Measurements from ENCODE around the gene MCC.

Gene MCC

DNA sequence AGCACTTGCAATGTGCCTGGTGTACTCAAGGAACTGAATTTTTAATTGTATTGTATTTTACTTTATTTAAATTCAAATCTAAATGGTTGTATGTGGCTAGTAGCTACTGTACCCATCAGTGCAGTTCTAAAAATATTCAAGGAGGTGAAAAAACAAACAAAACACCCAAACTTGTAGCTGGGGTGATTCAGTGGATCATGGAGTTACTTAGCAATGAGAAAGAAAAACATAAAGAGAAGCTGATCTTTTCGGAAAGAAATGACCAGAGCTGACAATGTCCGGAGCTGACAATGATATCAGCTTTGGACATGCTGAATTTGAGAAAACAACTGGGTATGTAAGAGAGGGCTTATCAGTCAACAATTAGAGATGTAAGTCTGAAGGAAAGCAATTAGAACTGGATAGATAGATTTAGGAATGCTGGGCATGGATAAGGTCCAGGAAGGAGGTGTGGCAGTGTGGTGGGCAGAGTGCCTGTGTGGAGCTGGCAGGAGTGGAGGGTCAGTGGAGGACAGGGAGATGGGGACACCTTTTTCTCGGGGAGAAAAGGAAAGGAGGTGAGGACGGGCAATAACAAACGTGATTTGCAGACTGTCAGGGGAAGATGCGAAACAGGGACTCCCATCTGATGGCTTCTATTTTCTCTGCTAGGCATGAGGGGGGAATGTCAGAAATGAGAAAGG, 398.5 kb downstream of the MCC start:
- TF ChIP-seq SIN3A (IDR thresholded peaks at IDR 0.05; ENCODE audit: borderline replicate concordance, insufficient read depth, low read length) (no peak), POLR2AphosphoS5 (IDR thresholded peaks at IDR 0.05; ENCODE audit: low read depth, low read length) (no peak), REST (IDR thresholded peaks at IDR 0.05; ENCODE audit: insufficient read depth in 1 of 2, low read depth in 2 of 2, low read length in 2 of 2) (no peak), TAF1 (IDR thresholded peaks at IDR 0.05; ENCODE audit: borderline replicate concordance, insufficient read depth, low read length) (no peak), FOXP2 (optimal IDR thresholded peaks at IDR 0.05; ENCODE audit: borderline replicate concordance, extremely low read depth, extremely low read length, insufficient read depth) (no peak)

- TF ChIP-seq SIN3A (IDR thresholded peaks at IDR 0.05; ENCODE audit: borderline replicate concordance, insufficient read depth, low read length) (no peak), FOXP2 (optimal IDR thresholded peaks at IDR 0.05; ENCODE audit: borderline replicate concordance, extremely low read depth, extremely low read length, insufficient read depth) (no peak), TAF1 (IDR thresholded peaks at IDR 0.05; ENCODE audit: borderline replicate concordance, insufficient read depth, low read length) (no peak)
Measured at GRCh38 chr5:113087976-113088514, 400.2 kb downstream of the MCC start.

DNA sequence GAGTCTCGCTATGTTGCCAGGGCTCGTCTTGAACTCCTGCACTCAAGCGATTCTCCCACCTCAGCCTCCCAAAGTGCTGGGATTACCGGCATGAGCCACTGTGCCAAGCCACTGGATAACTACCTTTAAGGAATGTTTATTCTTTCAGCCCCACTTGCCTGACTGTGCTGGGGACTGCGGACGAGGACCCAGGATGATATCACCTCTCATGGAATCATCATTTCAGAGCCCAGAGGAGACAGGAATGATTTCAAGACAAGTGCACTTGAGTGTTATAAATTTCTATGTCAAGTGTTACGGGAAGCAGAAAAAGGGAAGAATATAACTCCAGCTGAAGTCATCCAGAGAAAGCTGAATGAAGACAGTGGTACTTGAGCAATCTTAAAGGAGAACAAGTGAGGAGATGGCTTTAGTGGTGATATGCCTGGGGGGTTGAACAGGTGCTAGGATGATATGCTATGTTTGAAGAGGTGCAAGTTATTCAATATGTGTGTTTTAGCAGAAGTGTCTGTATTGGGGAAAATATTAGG, 402.3 kb downstream of the MCC start:
- TF ChIP-seq REST (IDR thresholded peaks at IDR 0.05; ENCODE audit: insufficient read depth in 1 of 2, low read depth in 2 of 2, low read length in 2 of 2): no peak
- no peak for TF ChIP-seq POLR2AphosphoS5 (IDR thresholded peaks at IDR 0.05; ENCODE audit: low read depth, low read length)
- no peak for TF ChIP-seq SIN3A (IDR thresholded peaks at IDR 0.05; ENCODE audit: borderline replicate concordance, insufficient read depth, low read length)
- TF ChIP-seq FOXP2 (optimal IDR thresholded peaks at IDR 0.05; ENCODE audit: borderline replicate concordance, extremely low read depth, extremely low read length, insufficient read depth): no peak
- TF ChIP-seq TAF1 (IDR thresholded peaks at IDR 0.05; ENCODE audit: borderline replicate concordance, insufficient read depth, low read length): no peak

DNA sequence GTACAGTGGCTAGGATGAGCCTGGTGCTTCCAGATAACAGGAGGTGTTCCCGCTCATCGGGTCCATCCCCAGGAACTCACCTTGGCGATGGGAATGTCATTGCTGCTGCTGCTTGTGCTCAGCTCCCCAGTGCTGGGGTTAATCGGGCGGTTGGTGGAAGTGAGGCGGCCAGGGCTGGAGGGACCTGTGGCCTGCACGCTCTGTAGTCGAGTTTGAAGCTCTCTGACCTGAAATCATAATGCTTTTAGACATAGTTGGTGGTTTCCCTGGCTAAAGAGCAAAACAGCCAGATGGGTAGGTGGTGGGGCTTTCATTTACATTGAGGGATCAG, 403.2 kb downstream of the MCC start:
- TF ChIP-seq TAF1 (IDR thresholded peaks at IDR 0.05; ENCODE audit: borderline replicate concordance, insufficient read depth, low read length) (no peak), REST (IDR thresholded peaks at IDR 0.05; ENCODE audit: insufficient read depth in 1 of 2, low read depth in 2 of 2, low read length in 2 of 2) (no peak), FOXP2 (optimal IDR thresholded peaks at IDR 0.05; ENCODE audit: borderline replicate concordance, extremely low read depth, extremely low read length, insufficient read depth) (no peak), POLR2AphosphoS5 (IDR thresholded peaks at IDR 0.05; ENCODE audit: low read depth, low read length) (no peak), SIN3A (IDR thresholded peaks at IDR 0.05; ENCODE audit: borderline replicate concordance, insufficient read depth, low read length) (no peak)

- TF ChIP-seq TAF1 (IDR thresholded peaks at IDR 0.05; ENCODE audit: borderline replicate concordance, insufficient read depth, low read length): no peak
- TF ChIP-seq SIN3A (IDR thresholded peaks at IDR 0.05; ENCODE audit: borderline replicate concordance, insufficient read depth, low read length): no peak
- TF ChIP-seq FOXP2 (optimal IDR thresholded peaks at IDR 0.05; ENCODE audit: borderline replicate concordance, extremely low read depth, extremely low read length, insufficient read depth): no peak
- no peak for TF ChIP-seq REST (IDR thresholded peaks at IDR 0.05; ENCODE audit: insufficient read depth in 1 of 2, low read depth in 2 of 2, low read length in 2 of 2)
- TF ChIP-seq POLR2AphosphoS5 (IDR thresholded peaks at IDR 0.05; ENCODE audit: low read depth, low read length): no peak
Measured at GRCh38 chr5:113084402-113085083, 403.7 kb downstream of the MCC start.
